Tracheal epithelial cell (primary cell): ENCODE results near the gene HORMAD1. TPM values are rescaled to one million over a fixed set of nuclear protein-coding genes. Genes with fewer than 3 reads are reported as not detected.

Experiments
- total RNA-seq: library from RNA; depleted of rRNA; stranded (reverse); fragments of >200 nt; gene quantifications from 2 replicates; pipeline ENCODE4 v1.2.1, GENCODE V29; 2014

Gene HORMAD1, protein sequence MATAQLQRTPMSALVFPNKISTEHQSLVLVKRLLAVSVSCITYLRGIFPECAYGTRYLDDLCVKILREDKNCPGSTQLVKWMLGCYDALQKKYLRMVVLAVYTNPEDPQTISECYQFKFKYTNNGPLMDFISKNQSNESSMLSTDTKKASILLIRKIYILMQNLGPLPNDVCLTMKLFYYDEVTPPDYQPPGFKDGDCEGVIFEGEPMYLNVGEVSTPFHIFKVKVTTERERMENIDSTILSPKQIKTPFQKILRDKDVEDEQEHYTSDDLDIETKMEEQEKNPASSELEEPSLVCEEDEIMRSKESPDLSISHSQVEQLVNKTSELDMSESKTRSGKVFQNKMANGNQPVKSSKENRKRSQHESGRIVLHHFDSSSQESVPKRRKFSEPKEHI
- 1.1 and 1.2 TPM in 2 replicates for total RNA-seq

DNA sequence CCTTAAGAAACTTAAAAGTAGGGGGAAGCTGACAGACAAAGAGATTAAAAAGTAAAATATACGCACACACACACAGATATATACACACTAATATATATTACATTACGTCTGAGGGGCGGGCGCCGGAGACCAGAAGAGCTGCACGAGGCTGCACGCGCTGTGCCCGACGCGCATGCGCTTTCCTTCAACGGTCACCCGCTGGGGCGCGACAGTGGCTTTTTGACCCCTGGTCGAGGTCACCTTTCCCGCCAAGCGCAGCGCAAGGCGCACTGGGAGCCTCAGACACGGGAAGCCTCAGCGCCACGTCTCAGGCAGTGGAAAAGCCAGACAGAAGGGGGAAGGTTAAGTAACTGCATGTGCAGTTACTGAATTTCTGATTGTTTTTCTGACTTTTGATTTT is at the start of gene HORMAD1:
Gene HORMAD1 (minus strand): TSS at position 193 of the 400 bp plus-strand sequence. CDS start 1,390 bp downstream, outside the sequence.

DNA sequence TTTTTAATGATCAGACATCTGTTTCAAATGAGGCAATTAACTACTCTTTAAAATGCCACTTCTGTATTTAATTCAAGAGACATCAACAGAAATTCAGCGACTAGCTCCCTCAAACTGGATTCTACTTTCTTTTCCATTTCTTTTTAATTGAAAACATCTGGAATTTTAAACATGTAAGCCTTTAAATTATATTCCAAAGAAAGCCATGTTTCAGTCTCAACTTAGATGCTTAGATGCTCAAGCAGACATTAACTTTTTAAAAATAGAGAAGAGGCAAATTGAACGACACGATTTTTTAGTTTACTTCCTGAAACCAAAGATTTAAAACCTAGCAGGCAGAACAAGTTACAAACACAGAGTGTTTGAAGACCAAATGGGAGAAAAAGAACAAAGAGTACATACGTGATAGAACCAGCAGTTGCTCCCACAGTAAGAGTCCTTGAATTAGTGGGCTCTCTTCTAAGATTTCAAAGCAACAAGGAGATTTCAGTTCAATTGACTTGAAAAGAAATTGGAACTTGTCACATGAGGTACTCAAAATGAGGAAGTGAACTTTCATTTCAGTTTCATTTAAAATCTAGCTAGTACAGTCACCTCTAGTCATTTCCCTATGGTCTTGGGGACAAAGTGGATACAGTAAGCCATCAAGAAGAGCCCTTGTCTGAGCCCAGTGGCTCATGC is 44.7 kb upstream of the HORMAD1 start, which contains the start of gene CTSS:
Gene CTSS (minus strand): TSS at position 483 of the 681 bp plus-strand sequence. CDS start 1,015 bp downstream, outside the sequence.

DNA sequence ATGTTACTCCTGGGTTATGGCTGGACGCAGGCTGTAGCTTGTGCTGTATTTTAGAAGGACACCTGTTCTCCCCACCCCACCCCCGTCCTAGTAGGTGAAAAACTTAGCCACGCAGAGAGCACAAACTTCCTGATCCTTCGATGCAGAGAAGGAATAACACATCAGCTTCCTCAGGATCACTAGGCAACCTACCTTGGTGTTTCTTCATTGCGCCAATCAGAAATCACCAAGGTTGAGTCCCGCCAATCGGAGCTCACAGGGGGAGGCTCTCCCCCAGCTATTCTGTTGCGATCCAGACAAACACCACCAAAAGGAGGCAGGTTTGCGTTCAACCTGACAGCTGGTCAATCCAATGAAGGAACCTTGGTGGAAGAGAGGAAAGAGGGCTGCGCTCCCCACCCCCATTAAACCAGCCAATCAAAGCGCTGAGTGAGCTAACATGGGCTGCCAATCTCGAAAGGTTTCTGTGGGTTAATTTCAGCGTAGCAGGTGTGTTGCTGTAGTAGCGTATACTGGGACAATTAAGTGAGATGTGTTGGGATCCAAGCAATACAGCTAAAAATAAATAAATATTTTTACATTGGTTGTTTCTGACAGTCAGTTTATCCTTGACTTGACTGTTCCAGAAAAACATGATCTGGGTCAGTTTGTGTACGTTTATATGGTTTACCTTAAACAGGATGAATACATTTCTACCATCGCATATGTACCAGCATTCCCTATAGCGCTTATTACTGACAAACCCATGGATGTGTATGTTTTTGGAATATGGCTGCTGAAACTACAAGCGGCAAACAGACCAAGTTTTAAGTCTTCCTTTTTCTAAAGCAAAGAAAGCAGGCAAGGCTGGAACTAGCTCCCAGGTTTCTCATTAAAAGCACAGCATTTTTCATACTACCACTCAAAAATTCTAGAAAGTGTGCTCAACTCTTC is 23.4 kb downstream of the HORMAD1 start, which contains the start of gene GOLPH3L:
Gene GOLPH3L (minus strand): TSS at position 160 of the 933 bp plus-strand sequence. CDS start 2,316 bp downstream, outside the sequence.

Other genes starting within 250 kb of the HORMAD1 start
- 17.8 and 23.4 TPM in 2 replicates for gene TARS2, start 233.5 kb downstream of the HORMAD1 start, total RNA-seq
- 0.96 and 13.9 TPM in 2 replicates for gene ECM1, start 212.8 kb downstream of the HORMAD1 start, total RNA-seq
- gene FALEC, start 205.1 kb downstream of the HORMAD1 start, total RNA-seq, result not detected in 2 replicates
- gene ADAMTSL4, start 171.5 kb downstream of the HORMAD1 start, total RNA-seq, result 2.4 and 3.0 TPM in 2 replicates
- gene MCL1, start 141.3 kb downstream of the HORMAD1 start, total RNA-seq, result 252 and 361 TPM in 2 replicates
- gene ENSA, start 91.3 kb downstream of the HORMAD1 start, total RNA-seq, result 120 and 260 TPM in 2 replicates
- gene GOLPH3L, start 23.7 kb downstream of the HORMAD1 start, total RNA-seq, result 11.6 and 11.7 TPM in 2 replicates
- gene CTSS, start 44.9 kb upstream of the HORMAD1 start, total RNA-seq, result 1.7 and 19.0 TPM in 2 replicates
- 1.3 and 1.7 TPM in 2 replicates for gene CTSK, start 87.4 kb upstream of the HORMAD1 start, total RNA-seq
- gene ARNT, start 155.7 kb upstream of the HORMAD1 start, total RNA-seq, result 14.7 and 16.9 TPM in 2 replicates
- under 0.01 TPM in 1 of 2 replicates, not detected in the other for gene CTXND2, start 166.2 kb upstream of the HORMAD1 start, total RNA-seq
- gene SETDB1, start 205.5 kb upstream of the HORMAD1 start, total RNA-seq, result 19.8 and 34.5 TPM in 2 replicates